GM06990 (cell line): ENCODE measurements around the gene MTG1.

Source experiments
- DNase-seq: peaks from one replicate; pipeline ENCODE4 v3.0.0-alpha.2; 2011; ENCODE audit not compliant: insufficient read length; ENCODE audit errors: extremely low read depth
- H3K27me3 ChIP-seq: replicated peaks from 2 replicates; pipeline ENCODE4 v1.6.0; 2011; ENCODE audit warnings: low read length; ENCODE audit not compliant: control insufficient read depth, insufficient read depth
- H3K36me3 ChIP-seq: 2 replicates; pipeline ENCODE4 v1.5.1; 2011; ENCODE audit warnings: low read length; ENCODE audit not compliant: control insufficient read depth, insufficient read depth
- H3K4me3 ChIP-seq: replicated peaks from 2 replicates; pipeline ENCODE4 v1.5.1; 2011; ENCODE audit warnings: low read depth, mild to moderate bottlenecking, control low read depth, low read length
- TF ChIP-seq, protein P1 (sequence below): IDR thresholded peaks from 2 replicates; pipeline ENCODE4 v1.5.1; 2011; ENCODE audit warnings: low read length, control low read depth, mild to moderate bottlenecking, inconsistent platforms; ENCODE audit not compliant: insufficient read depth, poor library complexity, severe bottlenecking

MTG1 gene

DNA sequence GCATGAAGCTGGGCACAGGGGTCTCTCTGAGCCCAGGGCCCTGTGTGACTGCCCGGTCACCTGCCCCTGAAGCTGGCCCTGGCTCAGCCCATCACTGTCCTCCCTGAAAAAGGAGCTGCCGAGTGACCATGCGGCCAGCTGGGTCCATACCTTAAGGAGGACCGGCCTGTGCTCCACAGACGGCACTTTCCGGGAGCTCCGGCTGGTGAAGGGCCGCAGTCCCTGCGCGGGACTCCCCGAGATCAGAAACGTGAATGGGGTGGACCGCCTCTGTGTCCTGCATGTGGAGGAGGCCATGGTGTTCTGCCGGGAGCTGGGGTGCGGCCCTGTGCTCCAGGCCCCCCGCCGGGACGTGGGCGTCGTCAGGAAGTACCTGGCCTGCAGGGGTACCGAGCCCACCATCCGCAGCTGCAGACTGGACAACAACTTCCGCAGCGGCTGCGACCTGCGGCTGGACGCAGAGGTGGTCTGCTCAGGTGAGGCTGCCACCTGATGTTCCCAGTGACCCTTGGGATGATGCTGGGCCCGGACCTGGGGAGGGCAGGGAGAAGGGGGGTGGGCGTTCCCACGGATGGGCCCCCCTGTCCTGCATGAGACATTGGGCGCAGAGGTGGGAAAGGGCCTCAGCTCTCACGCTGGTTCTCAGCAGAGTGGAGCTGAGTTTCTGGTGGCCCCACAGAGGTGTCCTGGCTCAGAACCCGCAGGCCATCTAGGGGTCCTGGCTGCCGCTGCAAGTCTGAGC, 63.3 kb downstream of the MTG1 start:
- no peaks in the 10 kb centered on the region for H3K36me3 ChIP-seq
- DNase-seq = no peak
- no peak overlapping the region for H3K4me3 ChIP-seq
- TF ChIP-seq, protein P1, sequence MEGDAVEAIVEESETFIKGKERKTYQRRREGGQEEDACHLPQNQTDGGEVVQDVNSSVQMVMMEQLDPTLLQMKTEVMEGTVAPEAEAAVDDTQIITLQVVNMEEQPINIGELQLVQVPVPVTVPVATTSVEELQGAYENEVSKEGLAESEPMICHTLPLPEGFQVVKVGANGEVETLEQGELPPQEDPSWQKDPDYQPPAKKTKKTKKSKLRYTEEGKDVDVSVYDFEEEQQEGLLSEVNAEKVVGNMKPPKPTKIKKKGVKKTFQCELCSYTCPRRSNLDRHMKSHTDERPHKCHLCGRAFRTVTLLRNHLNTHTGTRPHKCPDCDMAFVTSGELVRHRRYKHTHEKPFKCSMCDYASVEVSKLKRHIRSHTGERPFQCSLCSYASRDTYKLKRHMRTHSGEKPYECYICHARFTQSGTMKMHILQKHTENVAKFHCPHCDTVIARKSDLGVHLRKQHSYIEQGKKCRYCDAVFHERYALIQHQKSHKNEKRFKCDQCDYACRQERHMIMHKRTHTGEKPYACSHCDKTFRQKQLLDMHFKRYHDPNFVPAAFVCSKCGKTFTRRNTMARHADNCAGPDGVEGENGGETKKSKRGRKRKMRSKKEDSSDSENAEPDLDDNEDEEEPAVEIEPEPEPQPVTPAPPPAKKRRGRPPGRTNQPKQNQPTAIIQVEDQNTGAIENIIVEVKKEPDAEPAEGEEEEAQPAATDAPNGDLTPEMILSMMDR = no peak
- no peaks in the 10 kb centered on the region for H3K27me3 ChIP-seq

GRCh38 chr10:133458021-133458709, 64.2 kb downstream of the MTG1 start:
- H3K36me3 ChIP-seq = no peaks in the 10 kb centered on the region
- H3K4me3 ChIP-seq = no peak overlapping the region
- H3K27me3 ChIP-seq = no peaks in the 10 kb centered on the region
- DNase-seq = no peak
- TF ChIP-seq, protein P1 = no peak

DNA sequence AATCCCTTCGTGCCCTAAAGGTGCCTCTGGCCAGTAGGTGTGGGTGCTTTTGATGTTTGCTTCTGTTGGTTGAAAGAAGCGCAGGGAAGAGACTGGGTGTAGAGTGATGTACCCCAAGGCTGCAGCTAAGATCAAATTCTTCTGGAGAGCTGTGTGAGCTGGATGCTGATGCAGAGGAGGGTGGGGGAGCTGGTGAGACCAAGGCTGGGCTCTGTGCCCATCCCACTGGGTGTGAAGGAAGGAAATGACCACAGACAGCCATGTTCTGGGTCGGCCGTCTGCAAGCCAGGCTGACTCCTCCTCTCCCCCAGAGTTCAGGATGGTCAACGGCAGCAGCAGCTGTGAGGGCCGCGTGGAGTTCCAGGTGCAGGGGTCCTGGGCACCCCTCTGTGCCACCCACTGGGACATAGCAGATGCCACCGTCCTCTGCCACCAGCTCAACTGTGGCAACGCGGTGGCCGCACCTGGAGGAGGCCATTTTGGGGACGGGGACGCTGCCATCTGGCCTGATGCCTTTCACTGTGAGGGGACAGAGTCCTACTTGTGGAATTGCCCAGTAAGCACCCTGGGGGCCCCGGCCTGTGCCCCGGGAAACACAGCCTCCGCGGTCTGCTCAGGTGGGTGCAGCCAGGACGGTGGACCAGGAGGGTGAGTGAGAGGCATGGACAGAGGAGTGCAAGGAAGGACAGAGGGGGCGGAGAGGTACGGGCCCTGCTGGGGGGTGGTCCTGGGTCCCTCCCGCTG, 64.9 kb downstream of the MTG1 start:
- Histone ChIP-seq H3K36me3 (no peaks in the 10 kb centered on the region), H3K4me3 (no peak overlapping the region), H3K27me3 (no peaks in the 10 kb centered on the region)
- TF ChIP-seq, protein P1 = no peak
- DNase-seq = no peak

GRCh38 chr10:133459454-133460207, 65.7 kb downstream of the MTG1 start:
- Histone ChIP-seq H3K36me3 (no peaks in the 10 kb centered on the region), H3K4me3 (no peak overlapping the region), H3K27me3 (no peaks in the 10 kb centered on the region)
- TF ChIP-seq, protein P1 = no peak
- no peak for DNase-seq

DNA sequence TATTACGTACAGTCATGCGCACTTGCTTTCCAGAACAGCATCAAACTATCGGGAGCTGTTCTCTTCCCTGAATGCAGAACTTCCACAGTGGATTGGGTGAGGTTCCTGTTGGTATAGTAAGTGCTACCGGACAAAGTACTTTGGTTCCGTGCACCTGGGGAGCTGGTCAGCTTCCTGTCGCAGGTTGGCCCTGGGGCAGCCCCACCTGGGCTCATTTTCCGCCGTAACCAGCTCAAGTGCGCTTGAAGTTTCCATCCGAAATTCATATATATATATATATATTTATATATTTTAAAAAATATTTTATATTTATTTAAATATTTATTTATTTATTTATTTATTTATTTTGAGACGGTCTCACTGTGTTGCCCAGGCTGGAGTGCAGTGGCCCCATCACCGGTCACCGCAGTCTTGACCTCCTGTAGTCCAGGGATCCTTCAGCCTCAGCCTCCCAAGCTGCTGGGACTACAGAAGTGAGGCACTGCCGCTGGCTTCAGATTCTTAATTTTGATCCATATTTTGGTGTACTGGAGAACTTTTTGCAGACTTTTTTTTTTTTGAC, 66.3 kb downstream of the MTG1 start:
- DNase-seq = no peak
- Histone ChIP-seq H3K27me3 (no peaks in the 10 kb centered on the region), H3K4me3 (no peak overlapping the region), H3K36me3 (no peaks in the 10 kb centered on the region)
- TF ChIP-seq, protein P1 = no peak
